K562 (cell line): ENCODE measurements around the gene IBTK. TPM values are rescaled to one million over a fixed set of nuclear protein-coding genes. Genes with fewer than 3 reads are reported as not detected.

ENCODE experiments used
- ATAC-seq: fragments of 200-7000 bp; cut with Tn5 transposase; 3 replicates; pipeline ENCODE4 v1.9.1; 2020; ENCODE audit warnings: moderate library complexity
- BruUV-seq: library from RNA; stranded (reverse); fragments of 400-500 nt; replicated peaks from 2 replicates; lab custom pipeline; 2021; lab: Mats Ljungman, UMichigan
- CTCF ChIA-PET: fragments of 300-600 bp; formaldehyde crosslinking; extraction: SDS; loops from one replicate; lab custom pipeline; 2021; ENCODE audit warnings: low intra/inter-chr PET ratio; lab: Yijun Ruan, JAX
- POLR2A ChIA-PET: fragments of 300-600, 350-650 bp; sonication (Branson Sonifier 250); formaldehyde crosslinking; extraction: SDS; loops from one replicate; lab custom pipeline; 2021; ENCODE audit warnings: antibody characterized with exemption, inconsistent platforms; lab: Yijun Ruan, JAX
- DNase-seq, 4 experiments: peaks; one replicate each; pipeline versions ENCODE4 v3.0.0 to v3.0.0-alpha.2; 2011 to 2018; ENCODE audit warnings: low spot score in 3 of 4, mixed read lengths in 3 of 4; ENCODE audit errors: extremely low read depth in 1 of 4
- FAIRE-seq: peaks from 2 replicates; lab custom pipeline; 2011; peaks lifted over from hg19 to GRCh38; lab: Jason Lieb, UNC
- H2AFZ ChIP-seq: 2 replicates; pipeline ENCODE4 v1.6.0; 2011; ENCODE audit warnings: low read depth, low read length, control low read depth, inconsistent platforms
- H3K27ac ChIP-seq: fragments of 200-600 bp; 3 replicates; pipeline ENCODE4 v1.8.0; 2011; ENCODE audit warnings: low read depth, mild to moderate bottlenecking, control low read depth, inconsistent platforms, low read length, moderate library complexity, mixed read lengths; ENCODE audit errors: extremely low read depth
- H3K27me3 ChIP-seq, 2 experiments: fragments of 300-600 bp in 1 of 2; 2 replicates in 1 of 2; 3 replicates in 1 of 2; pipeline versions ENCODE4 v1.6.0 to v1.8.0; 2011; ENCODE audit warnings: inconsistent platforms in 2 of 2, low read length in 2 of 2, mild to moderate bottlenecking in 1 of 2, mixed read lengths in 1 of 2, moderate library complexity in 1 of 2; ENCODE audit not compliant: control insufficient read depth in 2 of 2, insufficient read depth in 2 of 2
- H3K36me3 ChIP-seq: fragments of 300-600 bp; 3 replicates; pipeline ENCODE4 v1.8.0; 2011; ENCODE audit warnings: mild to moderate bottlenecking, low read length, inconsistent platforms; ENCODE audit not compliant: control insufficient read depth, insufficient read depth
- H3K4me1 ChIP-seq, 2 experiments: fragments of 200-600 bp in 1 of 2; replicated peaks in 1 of 2; 2 replicates in 1 of 2; 3 replicates in 1 of 2; pipeline versions ENCODE4 v1.5.1 to v1.8.0; 2011; ENCODE audit warnings: inconsistent platforms in 2 of 2, low read length in 2 of 2, mild to moderate bottlenecking in 1 of 2, mixed read lengths in 1 of 2, moderate library complexity in 1 of 2; ENCODE audit not compliant: control insufficient read depth in 2 of 2, insufficient read depth in 2 of 2
- H3K4me2 ChIP-seq: 2 replicates; pipeline ENCODE4 v1.6.1; 2011; ENCODE audit warnings: low read length, control low read depth, inconsistent platforms, mixed read lengths; ENCODE audit not compliant: insufficient read depth
- H3K4me3 ChIP-seq: fragments of 200-600 bp; sonication (generic), shearing (Covaris generic); 2 replicates; pipeline ENCODE4 v1.5.1; 2016; ENCODE audit warnings: control low read depth, inconsistent platforms
- H3K79me2 ChIP-seq: fragments of 200-600 bp; 3 replicates; pipeline ENCODE4 v1.8.0; 2011; ENCODE audit warnings: low read length, inconsistent platforms; ENCODE audit not compliant: control insufficient read depth, insufficient read depth
- H3K9ac ChIP-seq, 2 experiments: 2 replicates each; pipeline versions ENCODE4 v1.6.0 to v1.6.1; 2011; ENCODE audit warnings: low read depth in 2 of 2, low read length in 2 of 2, control low read depth in 1 of 2, inconsistent platforms in 1 of 2, mild to moderate bottlenecking in 1 of 2, mixed read lengths in 1 of 2; ENCODE audit not compliant: insufficient read depth in 1 of 2
- H3K9me1 ChIP-seq: one replicate; pipeline ENCODE4 v1.6.0; 2011; ENCODE audit warnings: inconsistent platforms, mild to moderate bottlenecking, low read length, moderate library complexity; ENCODE audit not compliant: control insufficient read depth, insufficient read depth
- H3K9me3 ChIP-seq: replicated peaks from 2 replicates; pipeline ENCODE4 v1.5.1; 2011; ENCODE audit warnings: low read depth, low read length, inconsistent platforms; ENCODE audit not compliant: control insufficient read depth, insufficient read depth
- H4K20me1 ChIP-seq: replicated peaks from 2 replicates; pipeline ENCODE4 v1.6.1; 2011; ENCODE audit warnings: low read length, inconsistent platforms, mixed read lengths; ENCODE audit not compliant: control insufficient read depth, insufficient read depth
- CEBPB ChIP-seq: fragments of 450-650 bp; IDR thresholded peaks from 2 replicates; pipeline ENCODE4 v1.6.1; 2016; ENCODE audit warnings: missing genetic modification characterization, missing compliant biosample characterization
- FOXA3 ChIP-seq, 2 experiments: fragments of 450-650 bp in 1 of 2; sonication (generic) in 1 of 2; formaldehyde crosslinking; IDR thresholded peaks in 1 of 2; conservative IDR thresholded peaks in 1 of 2; 2 replicates each; pipeline versions ENCODE4 v1.4.0 to v1.8.0; 2020 to 2022; ENCODE audit warnings: mild to moderate bottlenecking in 2 of 2, missing genetic modification reagents in 1 of 2
- HMG20B ChIP-seq: fragments of 250-450 bp; sonication (Bioruptor Pico); IDR thresholded peaks from 2 replicates; pipeline ENCODE4 v1.5.0; 2021; ENCODE audit warnings: mild to moderate bottlenecking
- JUNB ChIP-seq: fragments of 450-650 bp; formaldehyde crosslinking; conservative IDR thresholded peaks from 2 replicates; pipeline ENCODE4 v1.4.0; 2020; ENCODE audit warnings: mild to moderate bottlenecking
- MEIS2 ChIP-seq: fragments of 450-650 bp; IDR thresholded peaks from 2 replicates; pipeline ENCODE4 v1.6.1; 2014; ENCODE audit warnings: mild to moderate bottlenecking; ENCODE audit not compliant: partially characterized antibody
- PREB ChIP-seq: sonication (generic); formaldehyde crosslinking; IDR thresholded peaks from 2 replicates; pipeline ENCODE4 v1.8.1; 2023; ENCODE audit warnings: mild to moderate bottlenecking, missing genetic modification reagents
- XRCC3 ChIP-seq: fragments of 450-650 bp; IDR thresholded peaks from 2 replicates; pipeline ENCODE4 v1.6.1; 2017; ENCODE audit warnings: mild to moderate bottlenecking, moderate library complexity
- ZNF316 ChIP-seq: fragments of 450-650 bp; IDR thresholded peaks from 2 replicates; pipeline ENCODE4 v1.6.1; 2016
- WGBS: fragments of 100-300 bp; shearing (Covaris generic); methylation state at CpG from one replicate; pipeline ENCODE4 v1.1.6; 2016; ENCODE audit warnings: low coverage, mixed read lengths; ENCODE audit not compliant: insufficient coverage; ENCODE audit errors: missing lambda C conversion rate; 5-methylcytosine and 5-hydroxymethylcytosine counted together
- in situ Hi-C: fragments of 300-500 bp; cut with MboI; formaldehyde crosslinking; loops from 4 replicates; pipeline ENCODE4 v1.15.0; 2018; ENCODE audit warnings: inconsistent platforms, mixed read lengths
- intact Hi-C: fragments of 100-400 bp; cut with micrococcal nuclease; formaldehyde crosslinking; loops from 2 replicates; pipeline ENCODE4 v1.14.2; 2022
- polyA plus RNA-seq, 8 experiments: library from polyadenylated mRNA; depleted of rRNA in 4 of 8; stranded (reverse) in 5 of 8; unstranded in 3 of 8; fragments of >200 nt; fragmentation: Nextera tagmentation in 2 of 8; fragmentation: Illumina TruSeq in 1 of 8; extraction: Ambion mirVana in 2 of 8; extraction: Trizol in 1 of 8; gene quantifications; 2 replicates each; pipeline versions ENCODE4 v1.2.1 to v1.2.3, GENCODE V29; 2011 to 2014; ENCODE audit warnings: inconsistent platforms in 1 of 8, missing spikeins in 1 of 8
- total RNA-seq, 7 experiments: library from RNA; depleted of rRNA in 6 of 7; stranded (reverse); fragments of >200 nt in 6 of 7; fragmentation: Illumina TruSeq in 2 of 7; extraction: Trizol in 2 of 7; gene quantifications; 2 replicates each; pipeline versions ENCODE4 v1.2.1 to v1.2.3, GENCODE V29; 2011 to 2021; ENCODE audit warnings: low replicate concordance in 1 of 7
- TF ChIP-seq, protein P1 (sequence below), 3 experiments: IDR thresholded peaks in 2 of 3; conservative IDR thresholded peaks in 1 of 3; 2 replicates each; pipeline ENCODE4 v1.5.1; 2011 to 2012; ENCODE audit warnings: low read length in 3 of 3, mild to moderate bottlenecking in 3 of 3, control low read depth in 2 of 3, improper control_type of control experiment in 1 of 3, inconsistent platforms in 1 of 3, low read depth in 1 of 3, mixed read lengths in 1 of 3, moderate library complexity in 1 of 3; ENCODE audit not compliant: insufficient read depth in 2 of 3
- TF ChIP-seq, protein P2 (sequence below): fragments of 250-450 bp; sonication (Bioruptor Pico); IDR thresholded peaks from 2 replicates; pipeline ENCODE4 v1.5.0; 2021; ENCODE audit warnings: mild to moderate bottlenecking, borderline replicate concordance

Gene IBTK
- total and polyA plus RNA-seq, 9 of the 15 experiments (the other 6 are each of a cell fraction or from before 2014, with no cell fraction given): 13.2 to 36.4 (median 21.8) TPM

GRCh38 chr6:82211326-82211725, 36.2 kb downstream of the IBTK start:
- BruUV-seq: no TSS peak
- no peak for ATAC-seq

GRCh38 chr6:82208913-82209312, 38.6 kb downstream of the IBTK start:
- H2AFZ ChIP-seq: no peak overlapping the region
- H3K4me2 ChIP-seq: no peak overlapping the region
- FAIRE-seq: no peak
- H3K4me1 ChIP-seq: peaks cover 2 to 5% of the 10 kb centered on the region in 2 experiments; a peak in 4 of 5 replicates
- no peak for ATAC-seq
- WGBS: 75% methylated on average over 4 of the region's 4 CpGs
- H3K9me1 ChIP-seq: no peaks in the 10 kb centered on the region
- H3K9me3 ChIP-seq: no peaks in the 10 kb centered on the region
- H3K9ac ChIP-seq: no peak overlapping the region
- intact Hi-C loops (loop anchor here (5.0 kb wide), 1 partner anchor 38 kb away; the partner anchor contains the start of gene IBTK), in situ Hi-C loops (no loop called here)
- DNase-seq: no peak
- no peaks in the 10 kb centered on the region for H3K27me3 ChIP-seq
- H3K4me3 ChIP-seq: no peak overlapping the region
- H3K79me2 ChIP-seq: no peaks in the 10 kb centered on the region
- no peaks in the 10 kb centered on the region for H4K20me1 ChIP-seq
- H3K36me3 ChIP-seq: peaks cover 49% of the 10 kb centered on the region; the same call in 2 of the 3 replicates
- CTCF ChIA-PET: no interaction called here
- POLR2A ChIA-PET: no interaction called here
- BruUV-seq: no TSS peak
- H3K27ac ChIP-seq: no peak overlapping the region
- TF ChIP-seq MEIS2: no peak
- TF ChIP-seq, protein P1, sequence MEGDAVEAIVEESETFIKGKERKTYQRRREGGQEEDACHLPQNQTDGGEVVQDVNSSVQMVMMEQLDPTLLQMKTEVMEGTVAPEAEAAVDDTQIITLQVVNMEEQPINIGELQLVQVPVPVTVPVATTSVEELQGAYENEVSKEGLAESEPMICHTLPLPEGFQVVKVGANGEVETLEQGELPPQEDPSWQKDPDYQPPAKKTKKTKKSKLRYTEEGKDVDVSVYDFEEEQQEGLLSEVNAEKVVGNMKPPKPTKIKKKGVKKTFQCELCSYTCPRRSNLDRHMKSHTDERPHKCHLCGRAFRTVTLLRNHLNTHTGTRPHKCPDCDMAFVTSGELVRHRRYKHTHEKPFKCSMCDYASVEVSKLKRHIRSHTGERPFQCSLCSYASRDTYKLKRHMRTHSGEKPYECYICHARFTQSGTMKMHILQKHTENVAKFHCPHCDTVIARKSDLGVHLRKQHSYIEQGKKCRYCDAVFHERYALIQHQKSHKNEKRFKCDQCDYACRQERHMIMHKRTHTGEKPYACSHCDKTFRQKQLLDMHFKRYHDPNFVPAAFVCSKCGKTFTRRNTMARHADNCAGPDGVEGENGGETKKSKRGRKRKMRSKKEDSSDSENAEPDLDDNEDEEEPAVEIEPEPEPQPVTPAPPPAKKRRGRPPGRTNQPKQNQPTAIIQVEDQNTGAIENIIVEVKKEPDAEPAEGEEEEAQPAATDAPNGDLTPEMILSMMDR (IDR thresholded peaks at IDR 0.05 in 2 of 3, conservative IDR thresholded peaks at IDR 0.05 in 1 of 3; ENCODE audit: insufficient read depth in 2 of 3, low read depth in 1 of 3, low read length in 3 of 3): no peak
- no peak for TF ChIP-seq JUNB (CRISPR knock-in tag)
- TF ChIP-seq XRCC3: no peak
- peak; percentile 15; the same call in 1 of the 2 replicates for TF ChIP-seq CEBPB (tag)
- no peak for TF ChIP-seq PREB (CRISPR knock-in tag)
- TF ChIP-seq, protein P2, sequence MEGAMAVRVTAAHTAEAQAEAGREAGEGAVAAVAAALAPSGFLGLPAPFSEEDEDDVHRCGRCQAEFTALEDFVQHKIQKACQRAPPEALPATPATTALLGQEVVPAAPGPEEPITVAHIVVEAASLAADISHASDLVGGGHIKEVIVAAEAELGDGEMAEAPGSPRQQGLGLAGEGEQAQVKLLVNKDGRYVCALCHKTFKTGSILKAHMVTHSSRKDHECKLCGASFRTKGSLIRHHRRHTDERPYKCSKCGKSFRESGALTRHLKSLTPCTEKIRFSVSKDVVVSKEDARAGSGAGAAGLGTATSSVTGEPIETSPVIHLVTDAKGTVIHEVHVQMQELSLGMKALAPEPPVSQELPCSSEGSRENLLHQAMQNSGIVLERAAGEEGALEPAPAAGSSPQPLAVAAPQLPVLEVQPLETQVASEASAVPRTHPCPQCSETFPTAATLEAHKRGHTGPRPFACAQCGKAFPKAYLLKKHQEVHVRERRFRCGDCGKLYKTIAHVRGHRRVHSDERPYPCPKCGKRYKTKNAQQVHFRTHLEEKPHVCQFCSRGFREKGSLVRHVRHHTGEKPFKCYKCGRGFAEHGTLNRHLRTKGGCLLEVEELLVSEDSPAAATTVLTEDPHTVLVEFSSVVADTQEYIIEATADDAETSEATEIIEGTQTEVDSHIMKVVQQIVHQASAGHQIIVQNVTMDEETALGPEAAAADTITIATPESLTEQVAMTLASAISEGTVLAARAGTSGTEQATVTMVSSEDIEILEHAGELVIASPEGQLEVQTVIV (CRISPR knock-in tag): no peak
- 0 out of 2 replicates have a peak, but pooled peaks have one; percentile 23 for TF ChIP-seq ZNF316

More at GRCh38 chr6:82211326-82211725, 36.2 kb downstream of the IBTK start:
- H3K9ac ChIP-seq: no peak overlapping the region
- no peak overlapping the region for H3K4me3 ChIP-seq
- no peak overlapping the region for H2AFZ ChIP-seq
- peaks cover 64% of the 10 kb centered on the region; the same call in 2 of the 3 replicates for H3K36me3 ChIP-seq
- no peak overlapping the region for H3K27ac ChIP-seq
- FAIRE-seq: no peak
- DNase-seq: no peak
- in situ Hi-C loops (no loop called here), intact Hi-C loops (no loop called here)
- no peaks in the 10 kb centered on the region for H3K79me2 ChIP-seq
- H3K9me3 ChIP-seq: no peaks in the 10 kb centered on the region
- TF ChIP-seq FOXA3 (CRISPR knock-in tag; conservative IDR thresholded peaks at IDR 0.05 in 1 of 2, IDR thresholded peaks at IDR 0.05 in 1 of 2): no peak
- TF ChIP-seq HMG20B (CRISPR knock-in tag): no peak
- H4K20me1 ChIP-seq: no peaks in the 10 kb centered on the region
- H3K4me1 ChIP-seq: no peaks in the 10 kb centered on the region; a peak in 3 of 5 replicates
- H3K27me3 ChIP-seq: no peaks in the 10 kb centered on the region
- CTCF ChIA-PET: no interaction called here
- WGBS: 89% methylated on average over 2 of the region's 2 CpGs
- H3K4me2 ChIP-seq: no peak overlapping the region
- POLR2A ChIA-PET: interaction anchor here (1.5 kb wide), 1 partner anchor 13 kb away, joined by 3 read pairs; no protein-coding TSS in a partner anchor
- no peaks in the 10 kb centered on the region for H3K9me1 ChIP-seq
